Measurements from ENCODE around the gene CETN1.

CETN1 gene

DNA sequence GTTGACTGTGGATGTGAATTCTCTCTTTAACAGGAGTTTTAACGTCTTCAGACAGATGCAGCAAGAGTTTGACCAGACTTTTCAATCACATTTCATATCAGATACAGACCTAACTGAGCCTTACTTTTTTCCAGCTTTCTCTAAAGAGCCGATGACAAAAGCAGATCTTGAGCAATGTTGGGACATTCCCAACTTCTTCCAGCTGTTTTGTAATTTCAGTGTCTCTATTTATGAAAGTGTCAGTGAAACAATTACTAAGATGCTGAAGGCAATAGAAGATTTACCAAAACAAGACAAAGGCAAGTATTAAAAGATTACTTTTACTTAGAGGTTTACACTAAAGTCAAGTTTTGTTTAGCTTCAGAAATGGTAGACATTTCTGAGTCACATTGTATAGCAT lies 47.1 kb downstream of the CETN1 start:
- DNase-seq, result no peak

DNA sequence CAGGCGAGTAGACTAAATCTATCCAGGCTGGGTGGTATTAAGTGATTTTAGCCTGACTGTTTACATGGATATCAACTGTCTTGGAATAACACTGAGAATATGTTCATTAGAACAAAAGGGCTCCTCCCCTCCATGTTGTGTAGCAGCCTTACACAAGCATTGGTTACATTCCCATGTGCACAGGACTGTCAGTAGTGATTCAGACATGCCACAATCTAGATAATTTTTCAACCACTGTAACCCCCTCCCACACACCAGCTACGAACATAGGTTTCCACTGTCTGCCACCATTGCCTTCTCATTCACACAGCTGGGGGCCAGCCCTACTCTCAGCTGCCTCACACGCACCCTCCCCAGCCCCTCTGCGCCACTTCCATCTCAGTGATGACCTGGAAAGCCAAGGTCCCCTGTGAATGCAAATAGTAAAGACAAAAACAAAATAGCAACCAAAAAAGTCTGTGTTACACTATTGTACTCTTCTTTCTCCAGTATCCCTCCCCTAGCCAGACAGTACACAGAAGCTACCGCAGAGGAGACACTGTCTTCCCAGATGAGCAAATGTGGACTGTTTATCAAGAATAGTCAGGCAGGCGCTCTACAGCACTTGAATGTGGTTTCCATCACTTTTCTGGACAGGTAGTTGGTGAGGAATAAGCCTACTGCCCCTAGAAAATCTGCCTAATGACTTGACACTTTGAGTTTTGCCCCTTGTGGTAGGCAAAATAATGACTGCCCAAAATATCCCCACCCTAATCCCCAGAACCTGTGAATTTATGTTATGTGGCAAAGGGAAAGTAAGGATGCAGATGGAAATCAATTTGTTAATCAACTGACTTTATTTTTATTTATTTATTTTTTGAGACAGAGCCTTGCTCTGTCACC lies 49.3 kb downstream of the CETN1 start:
- DNase-seq, result no peak

DNA sequence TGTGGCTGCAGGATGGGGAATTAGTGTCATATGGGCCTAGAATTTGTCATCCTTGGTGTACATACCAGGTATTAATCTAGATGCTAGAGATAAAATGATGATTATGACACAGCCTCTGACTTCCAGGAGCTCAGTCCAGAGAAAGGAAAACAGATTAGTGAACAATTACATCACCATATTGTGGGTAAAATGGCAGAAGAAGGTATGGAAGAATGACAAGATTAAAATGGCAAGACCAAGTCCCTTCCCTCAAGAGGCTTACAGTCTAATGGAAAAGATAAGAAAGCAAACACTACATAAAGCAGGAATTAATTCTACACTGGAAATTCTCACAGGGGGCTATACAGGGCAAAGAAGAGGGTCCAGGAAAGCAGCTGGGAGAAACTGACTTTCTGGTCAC lies 51.4 kb downstream of the CETN1 start:
- no peak for DNase-seq
